HTERT RPE-1 (cell line): ENCODE measurements around the gene CPEB1.
"Not testable (repeated sequence)": the region's sequence is repeated elsewhere in the genome, so short reads cannot be mapped to it uniquely, and the experiment has no call there.

Source experiments
- in situ Hi-C: fragments of 300-500 bp; cut with MboI; formaldehyde crosslinking; loops from 4 replicates; pipeline ENCODE4 v1.14.3; 2020; ENCODE audit warnings: low sequenced_read_pairs

Gene CPEB1

DNA sequence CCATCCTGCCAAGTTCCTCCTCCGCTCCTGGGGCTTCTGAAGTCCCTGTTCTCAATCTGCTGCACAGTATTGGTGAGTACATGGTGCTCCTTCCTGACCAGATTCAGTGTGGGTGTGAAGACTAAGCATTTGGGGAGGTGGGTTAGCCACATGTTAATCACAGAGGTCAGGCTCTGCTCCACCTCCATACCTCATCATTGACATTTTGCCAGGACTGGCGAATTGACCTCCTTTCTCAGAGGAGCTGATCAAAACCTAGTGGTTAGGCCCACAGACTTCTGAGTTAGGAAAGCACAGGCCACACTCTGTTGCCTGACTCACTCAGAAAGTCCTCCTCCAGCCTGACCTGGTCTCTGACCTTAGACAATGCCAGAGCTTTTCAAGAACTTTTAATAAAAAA lies 98.5 kb downstream of the CPEB1 start:
- in situ Hi-C loops: no loop called here

- in situ Hi-C loops: no loop called here
These were observed 101.7 kb downstream of the CPEB1 start for GRCh38 chr15:82545478-82545877.

DNA sequence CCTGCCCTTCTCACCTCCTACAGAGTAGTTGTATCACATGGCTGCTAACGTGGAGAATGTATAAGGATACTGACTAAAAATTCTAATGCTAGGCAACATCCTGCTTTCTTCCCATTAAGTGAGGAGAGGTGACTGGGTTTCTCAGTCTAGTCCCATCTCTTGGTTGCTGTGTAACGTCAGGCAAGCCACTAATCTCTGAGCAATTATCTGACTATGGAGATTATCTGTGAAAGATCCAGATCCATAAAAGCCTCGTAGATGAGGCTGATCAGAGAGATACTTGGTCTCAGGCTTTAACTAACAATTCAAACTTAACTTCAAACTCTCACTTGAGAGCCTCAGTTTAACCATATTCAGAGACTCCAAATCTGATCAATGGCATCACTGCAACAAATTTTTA lies 102.2 kb downstream of the CPEB1 start:
- in situ Hi-C loops: no loop called here

- in situ Hi-C loops: no loop called here
These were observed 102.7 kb downstream of the CPEB1 start for GRCh38 chr15:82544431-82544830.

DNA sequence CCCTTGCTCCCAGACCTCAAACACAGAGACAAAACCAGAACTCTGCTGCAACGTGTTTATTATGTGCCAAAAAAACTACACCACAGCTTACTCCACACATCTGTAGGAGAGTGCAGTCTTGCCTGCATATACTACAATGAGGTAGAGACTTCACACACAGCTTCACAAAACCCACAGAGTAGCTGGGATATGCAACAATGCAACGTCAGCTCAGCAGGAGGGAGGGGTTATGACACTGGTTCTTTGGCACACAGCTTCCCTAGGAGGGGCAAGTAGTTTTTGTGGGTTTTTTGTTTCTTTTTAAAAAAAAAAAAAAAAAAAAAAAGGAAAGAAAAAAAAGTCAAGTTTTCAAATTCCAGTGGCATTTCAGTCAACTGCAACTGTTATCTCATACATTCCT lies 104.0 kb downstream of the CPEB1 start:
- in situ Hi-C loops: no loop called here

DNA sequence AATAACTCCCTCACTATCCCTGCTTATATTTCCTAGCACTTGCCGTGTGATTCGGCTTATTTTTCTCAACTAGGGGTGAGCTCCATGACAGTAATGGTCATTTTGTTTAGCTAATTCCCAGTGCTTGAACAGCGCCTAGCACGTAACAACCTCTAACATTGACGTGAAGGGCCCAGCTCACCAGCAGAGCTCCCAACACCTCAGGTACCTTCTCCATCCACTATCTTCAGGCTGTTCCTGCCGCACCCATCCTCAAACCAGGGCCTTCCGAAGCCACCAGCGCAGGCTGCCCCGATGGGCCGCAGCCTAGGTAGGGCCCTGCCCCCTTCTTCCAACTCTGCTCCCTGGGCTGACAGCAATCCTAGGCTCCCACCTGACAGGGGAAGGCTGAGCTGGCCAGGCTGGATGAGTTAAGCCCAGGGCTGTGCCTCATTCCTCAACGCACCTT lies 106.2 kb downstream of the CPEB1 start:
- in situ Hi-C loops: no loop called here

DNA sequence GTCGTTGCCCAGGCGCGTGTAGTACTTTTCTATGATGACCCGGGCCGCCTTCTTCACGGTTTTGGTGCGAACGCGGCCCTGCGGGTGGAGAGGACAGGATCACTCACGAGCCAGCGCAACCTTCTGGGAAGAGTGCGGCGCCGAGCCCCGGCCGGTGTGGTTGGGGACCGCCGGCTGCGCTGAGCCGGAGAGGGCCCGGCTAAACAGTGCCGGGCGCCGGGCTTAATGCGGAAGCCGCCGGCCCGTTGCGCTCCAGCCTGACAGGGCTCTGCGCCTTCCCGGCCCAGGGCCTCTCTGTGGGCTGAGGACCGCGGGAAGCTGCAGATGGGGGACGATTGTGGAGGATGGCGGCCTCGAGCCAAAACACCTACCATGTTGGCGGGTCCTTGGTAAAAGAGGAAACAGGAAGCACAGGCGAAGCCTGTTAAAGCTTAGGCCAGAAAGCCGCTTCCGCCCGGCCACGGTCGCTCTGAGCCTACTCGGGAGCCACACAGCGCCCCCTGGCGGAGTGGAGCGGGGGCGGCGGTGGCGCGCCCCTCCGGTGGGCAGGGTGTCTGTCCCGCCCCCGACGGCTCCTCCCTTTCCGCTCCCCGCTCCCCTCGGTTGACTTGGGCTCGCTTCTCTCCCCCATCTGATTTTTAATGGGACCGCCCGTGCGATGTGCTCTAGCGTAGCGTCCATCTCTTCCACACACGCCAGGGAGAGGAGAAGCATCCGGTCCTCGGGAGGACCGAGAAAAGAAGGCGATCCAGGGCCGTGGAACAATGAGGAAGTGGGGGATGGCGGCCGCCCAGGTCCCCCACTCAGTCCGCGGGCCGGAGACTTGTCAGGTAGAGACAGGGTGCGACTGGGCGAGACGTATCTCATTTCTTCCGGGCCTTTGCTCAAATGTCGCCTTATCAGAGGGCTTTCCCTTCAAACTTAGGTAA lies 106.8 kb downstream of the CPEB1 start, which contains the start of gene RPS17:
RPS17 (minus strand) TSS at position 403 of the 929 bp plus-strand sequence; CDS start at position 374, 29 bp downstream.
- in situ Hi-C loops: no loop called here

DNA sequence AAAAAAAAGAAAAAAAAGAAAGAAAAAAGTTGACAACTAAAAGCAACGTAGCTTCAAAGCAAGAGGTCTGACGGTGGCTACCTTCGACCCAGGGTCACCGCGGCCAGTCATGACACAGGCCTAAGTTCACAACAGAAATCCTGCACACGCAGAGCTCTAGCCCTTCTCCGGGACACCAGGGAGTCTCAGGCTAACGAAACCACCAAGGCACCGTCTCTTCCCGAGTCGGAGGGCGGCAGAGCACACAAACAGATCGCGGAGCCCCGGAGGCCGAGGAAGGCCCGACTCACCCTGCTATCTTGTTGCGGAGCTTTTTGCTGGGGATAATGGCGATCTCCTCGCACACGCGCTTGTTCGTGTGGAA lies 107.5 kb downstream of the CPEB1 start:
- in situ Hi-C loops: no loop called here

DNA sequence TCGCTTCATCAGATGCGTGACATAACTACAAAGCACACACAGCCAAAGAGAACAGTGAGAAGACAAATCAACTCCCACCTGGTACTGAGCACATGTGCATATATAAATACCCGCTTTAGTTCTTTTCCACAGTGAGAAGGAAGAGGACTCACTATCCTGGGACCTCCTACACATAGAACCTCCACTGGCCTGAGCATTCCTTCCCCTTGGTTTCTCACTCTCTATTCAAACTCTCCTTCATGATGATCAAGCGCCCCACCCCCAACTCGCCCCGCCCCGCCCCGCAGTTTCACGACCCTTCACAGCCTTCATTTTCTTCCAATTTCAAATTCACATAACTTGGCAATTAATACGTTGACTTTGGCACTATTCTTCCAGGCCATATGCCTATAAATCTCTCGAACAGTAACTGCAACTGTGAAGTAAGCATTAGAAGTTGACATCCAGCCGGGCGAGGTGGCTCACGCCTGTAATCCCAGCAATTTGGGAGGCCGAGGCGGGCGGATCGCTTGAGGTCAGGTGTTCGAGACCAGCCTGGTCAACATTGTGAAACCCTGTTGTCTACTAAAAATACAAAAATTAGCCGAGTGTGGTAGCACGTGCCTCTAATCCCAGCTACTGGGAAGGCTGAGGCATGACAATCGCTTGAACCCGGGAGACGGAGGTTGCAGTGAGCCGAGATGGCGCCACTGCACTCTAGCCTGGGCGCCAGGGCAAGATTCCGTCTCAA lies 108.0 kb downstream of the CPEB1 start:
- in situ Hi-C loops: no loop called here

DNA sequence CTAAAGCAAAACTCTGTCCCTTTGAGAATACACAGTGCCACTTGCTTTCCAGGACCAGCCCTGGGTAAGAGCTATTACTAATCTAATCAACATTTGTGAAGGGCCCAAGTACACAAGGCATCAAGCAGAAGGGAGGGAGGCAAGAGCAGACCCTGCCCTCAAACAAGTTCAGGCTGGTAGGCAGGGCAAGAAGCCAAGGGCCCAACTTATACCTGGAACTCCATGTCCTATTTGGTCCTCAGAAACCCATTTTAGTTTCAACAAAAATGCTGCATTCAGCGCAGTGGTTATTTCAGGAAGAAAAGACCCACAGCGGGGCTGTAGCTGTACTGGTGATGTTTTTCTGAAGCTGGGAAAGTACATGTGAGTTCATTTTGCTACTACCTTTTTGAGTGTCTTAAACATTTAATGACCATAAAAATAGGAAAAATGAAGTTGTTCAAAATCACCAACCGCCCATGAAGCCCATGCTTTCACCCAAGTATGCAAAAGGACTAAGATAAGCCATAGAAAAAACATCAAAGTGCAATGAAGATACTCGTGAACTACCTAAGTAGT lies 109.7 kb downstream of the CPEB1 start:
- in situ Hi-C loops: no loop called here

GRCh38 chr15:82536409-82537350 lies 110.5 kb downstream of the CPEB1 start:
- in situ Hi-C loops: no loop called here

GRCh38 chr15:82535566-82536408 lies 111.4 kb downstream of the CPEB1 start:
- in situ Hi-C loops: no loop called here

- in situ Hi-C loops: not testable (repeated sequence)
These were observed 112.0 kb downstream of the CPEB1 start for GRCh38 chr15:82535151-82535550.

- in situ Hi-C loops: not testable (repeated sequence)
These were observed 112.7 kb downstream of the CPEB1 start for GRCh38 chr15:82534457-82534861.

- in situ Hi-C loops: no loop called here
These were observed 113.4 kb downstream of the CPEB1 start for GRCh38 chr15:82533801-82534200.

DNA sequence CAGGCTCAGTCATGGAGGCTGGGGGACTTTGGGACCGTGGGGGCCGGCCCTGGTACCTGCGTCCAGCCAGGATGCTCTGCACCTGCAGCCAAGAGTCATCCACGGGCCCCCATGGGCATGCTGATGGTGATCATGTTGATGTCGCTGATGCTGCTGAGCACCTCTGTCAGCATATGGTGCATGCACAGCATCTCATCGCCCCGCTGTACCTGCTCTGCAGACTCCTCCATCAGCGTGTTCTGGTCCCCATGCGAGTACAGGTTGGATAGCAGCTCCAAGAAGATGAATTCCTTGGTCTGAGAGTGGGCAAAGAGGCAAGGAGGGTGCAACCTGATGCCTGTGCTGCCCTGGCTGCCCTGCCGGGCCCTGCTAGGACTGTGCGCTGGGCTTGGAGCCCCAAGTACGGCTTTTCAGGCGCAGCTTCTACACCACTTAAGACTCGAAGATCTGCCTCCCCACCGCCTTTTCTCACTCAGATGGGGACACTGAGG lies 114.1 kb downstream of the CPEB1 start:
- in situ Hi-C loops: no loop called here

DNA sequence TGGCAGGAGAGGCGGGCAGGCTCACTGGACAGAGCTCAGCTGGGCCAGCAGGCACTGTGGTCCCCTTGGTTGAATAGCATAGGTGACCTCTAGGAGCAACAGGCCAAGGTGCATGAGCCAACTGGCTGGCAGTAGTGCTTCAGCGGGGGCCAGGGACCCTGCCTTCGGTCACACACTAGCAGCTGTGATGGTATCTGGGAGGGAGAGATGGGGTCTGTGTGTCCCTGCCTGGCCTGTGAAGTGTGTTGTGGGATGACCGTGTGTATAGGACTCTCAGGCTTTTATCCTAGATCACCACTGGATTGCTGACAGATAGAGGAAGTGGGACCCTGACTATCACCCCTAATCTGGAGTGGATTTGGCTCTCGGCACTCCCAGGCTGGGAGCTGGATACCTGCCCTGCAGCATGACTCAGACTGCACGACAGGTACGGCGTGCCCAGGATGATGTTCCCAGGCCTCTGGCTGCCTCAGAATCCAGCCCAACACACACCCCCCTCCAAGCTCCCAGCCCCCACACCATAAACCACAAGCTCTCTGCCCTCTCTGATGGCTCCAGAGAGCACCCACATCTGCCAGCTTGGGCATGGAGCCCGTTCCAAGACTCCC lies 114.7 kb downstream of the CPEB1 start:
- in situ Hi-C loops: no loop called here

GRCh38 chr15:82531496-82532382 lies 115.4 kb downstream of the CPEB1 start:
- in situ Hi-C loops: no loop called here
